Endothelial cell of umbilical vein (primary cell): ENCODE measurements around the gene EFHC1. TPM values are rescaled to one million over a fixed set of nuclear protein-coding genes. Genes with fewer than 3 reads are reported as not detected.

Experiments used
- BruUV-seq: library from RNA; stranded (reverse); fragments of 400-500 nt; replicated peaks from 2 replicates; lab custom pipeline; 2021; lab: Mats Ljungman, UMichigan
- CTCF ChIA-PET: fragments of 300-600, 350-600 bp; sonication (Branson Sonifier 250); formaldehyde crosslinking; loops from one replicate; lab custom pipeline; 2021; ENCODE audit warnings: antibody characterized with exemption, inconsistent platforms; lab: Charles Lee
- POLR2A ChIA-PET: fragments of 300-600, 350-600 bp; sonication (Branson Sonifier 250); formaldehyde crosslinking; loops from one replicate; lab custom pipeline; 2021; ENCODE audit warnings: antibody characterized with exemption, inconsistent platforms; lab: Charles Lee
- DNase-seq: peaks from one replicate; pipeline ENCODE4 v3.0.0-alpha.2; 2011; ENCODE audit warnings: low read depth, low spot score
- FAIRE-seq: peaks from 2 replicates; lab custom pipeline; 2011; peaks lifted over from hg19 to GRCh38; lab: Jason Lieb, UNC
- H2AFZ ChIP-seq: 2 replicates; pipeline ENCODE4 v1.6.0; 2012; ENCODE audit warnings: low read depth, low read length, control low read depth, inconsistent platforms
- H3K27ac ChIP-seq: 2 replicates; pipeline ENCODE4 v1.5.1; 2011; ENCODE audit warnings: low read depth, mild to moderate bottlenecking, control low read depth, low read length, moderate library complexity; ENCODE audit not compliant: insufficient read depth
- H3K27me3 ChIP-seq, 2 experiments: 2 replicates each; pipeline versions ENCODE4 v1.6.0 to v1.6.1; 2011; ENCODE audit warnings: low read length in 2 of 2, mixed read lengths in 1 of 2; ENCODE audit not compliant: control insufficient read depth in 2 of 2, insufficient read depth in 2 of 2
- H3K36me3 ChIP-seq, 2 experiments: 2 replicates in 1 of 2; 3 replicates in 1 of 2; pipeline ENCODE4 v1.5.1; 2011; ENCODE audit warnings: low read length in 2 of 2, mild to moderate bottlenecking in 1 of 2, moderate library complexity in 1 of 2; ENCODE audit not compliant: control insufficient read depth in 2 of 2, insufficient read depth in 2 of 2; ENCODE audit errors: extremely low read depth in 1 of 2
- H3K4me1 ChIP-seq: 3 replicates; pipeline ENCODE4 v1.5.1; 2011; ENCODE audit warnings: mild to moderate bottlenecking, low read length; ENCODE audit not compliant: control insufficient read depth, insufficient read depth; ENCODE audit errors: extremely low read depth
- H3K4me2 ChIP-seq: 2 replicates; pipeline ENCODE4 v1.6.1; 2011; ENCODE audit warnings: low read length, control low read depth, mixed read lengths; ENCODE audit not compliant: insufficient read depth
- H3K4me3 ChIP-seq, 3 experiments: fragments of 200-600 bp in 1 of 3; sonication (generic), shearing (Covaris generic) in 1 of 3; replicated peaks in 1 of 3; 2 replicates each; pipeline ENCODE4 v1.5.1; 2011 to 2016; ENCODE audit warnings: control low read depth in 3 of 3, low read length in 3 of 3, mild to moderate bottlenecking in 2 of 3, inconsistent platforms in 1 of 3, low read depth in 1 of 3, moderate library complexity in 1 of 3; ENCODE audit not compliant: insufficient read depth in 1 of 3
- H3K79me2 ChIP-seq: 2 replicates; pipeline ENCODE4 v1.6.0; 2012; ENCODE audit warnings: low read length, inconsistent platforms; ENCODE audit not compliant: control insufficient read depth, insufficient read depth
- H3K9ac ChIP-seq: replicated peaks from 2 replicates; pipeline ENCODE3; 2011; ENCODE audit warnings: low read length, control low read depth; ENCODE audit not compliant: insufficient read depth; ENCODE audit errors: extremely low read depth
- H3K9me1 ChIP-seq: replicated peaks from 3 replicates; pipeline ENCODE4 v1.6.0; 2011; ENCODE audit warnings: mild to moderate bottlenecking, low read length; ENCODE audit not compliant: control insufficient read depth, insufficient read depth; ENCODE audit errors: extremely low read depth
- H3K9me3 ChIP-seq: replicated peaks from 2 replicates; pipeline ENCODE4 v1.5.1; 2012; ENCODE audit warnings: low read length, inconsistent platforms; ENCODE audit not compliant: control insufficient read depth, insufficient read depth
- H4K20me1 ChIP-seq: replicated peaks from 2 replicates; pipeline ENCODE3; 2011; ENCODE audit warnings: mild to moderate bottlenecking, low read length; ENCODE audit not compliant: control insufficient read depth, insufficient read depth; ENCODE audit errors: extremely low read depth
- CTCF ChIP-seq, 2 donors: IDR thresholded peaks; 1 replicate in 1 of 2; 2 replicates in 1 of 2; pipeline ENCODE4 v1.5.1; 2011; ENCODE audit warnings: low read length in 2 of 2, mild to moderate bottlenecking in 2 of 2, moderate library complexity in 2 of 2, control low read depth in 1 of 2, inconsistent platforms in 1 of 2, low read depth in 1 of 2; ENCODE audit not compliant: insufficient read depth in 1 of 2; ENCODE audit errors: extremely low read depth in 1 of 2
- EZH2 ChIP-seq: IDR thresholded peaks from 2 replicates; pipeline ENCODE4 v1.6.1; 2012; ENCODE audit warnings: borderline replicate concordance, low read depth, mild to moderate bottlenecking, moderate library complexity, low read length, inconsistent platforms; ENCODE audit not compliant: severe bottlenecking
- FOS ChIP-seq: IDR thresholded peaks from 2 replicates; pipeline ENCODE4 v1.6.1; 2011; ENCODE audit warnings: mild to moderate bottlenecking, low read length, moderate library complexity, borderline replicate concordance; ENCODE audit not compliant: insufficient read depth
- GATA2 ChIP-seq: IDR thresholded peaks from 2 replicates; pipeline ENCODE4 v1.7.0; 2011; ENCODE audit warnings: low read depth, mild to moderate bottlenecking, moderate library complexity, mixed read lengths, low read length; ENCODE audit not compliant: insufficient read length, insufficient read depth
- JUN ChIP-seq: IDR thresholded peaks from 2 replicates; pipeline ENCODE4 v1.6.1; 2011; ENCODE audit warnings: borderline replicate concordance, low read depth; ENCODE audit not compliant: insufficient read length, insufficient read depth
- MAX ChIP-seq: IDR thresholded peaks from 2 replicates; pipeline ENCODE4 v1.6.1; 2011; ENCODE audit not compliant: insufficient read depth, insufficient read length
- MYC ChIP-seq: IDR thresholded peaks from one replicate; pipeline ENCODE4 v1.6.1; 2011; ENCODE audit warnings: mild to moderate bottlenecking, low read depth, low read length
- POLR2A ChIP-seq: IDR thresholded peaks from 2 replicates; pipeline ENCODE4 v1.6.1; 2012; ENCODE audit warnings: low read depth, mild to moderate bottlenecking, control low read depth, low read length
- POLR2AphosphoS5 ChIP-seq: IDR thresholded peaks from 2 replicates; pipeline ENCODE4 v1.6.1; 2012; ENCODE audit warnings: low read depth, mild to moderate bottlenecking, control low read depth, low read length, moderate library complexity; ENCODE audit not compliant: insufficient read depth
- dilution Hi-C: fragments of 300-500 bp; cut with MboI; formaldehyde crosslinking; loops from one replicate; pipeline ENCODE4 v1.15.0; 2019; ENCODE audit warnings: low sequenced_read_pairs; ENCODE audit not compliant: extremely low pct_ligation_motif_present
- intact Hi-C: fragments of 100-400 bp; cut with micrococcal nuclease; formaldehyde crosslinking; loops from one replicate; pipeline ENCODE4 v1.10.0; 2022
- polyA plus RNA-seq, 4 experiments: library from polyadenylated mRNA; depleted of rRNA in 3 of 4; stranded (reverse) in 3 of 4; unstranded in 1 of 4; fragments of >200 nt; gene quantifications; 2 replicates each; pipeline versions ENCODE4 v1.2.1 to v1.2.3, GENCODE V29; 2011 to 2012; ENCODE audit warnings: missing spikeins in 1 of 4
- total RNA-seq: library from RNA; stranded (reverse); gene quantifications from 2 replicates; pipeline ENCODE4 v1.2.3, GENCODE V29; 2021

Gene EFHC1
- total and polyA plus RNA-seq, 2 donors (not counting 3 experiments of a cell fraction or from before 2014, with no cell fraction given): 14.6 to 17.6 TPM

GRCh38 chr6:52529311-52529710, 109.2 kb downstream of the EFHC1 start:
- BruUV-seq: no TSS peak

More at GRCh38 chr6:52529311-52529710, 109.2 kb downstream of the EFHC1 start:
- Histone ChIP-seq H3K4me3 (no peak overlapping the region), H3K4me2 (no peak overlapping the region), H3K27me3 (no peaks in the 10 kb centered on the region), H3K79me2 (peaks cover 39% of the 10 kb centered on the region), H3K9me1 (no peaks in the 10 kb centered on the region), H2AFZ (no peak overlapping the region), H3K36me3 (peaks cover 3 to 4% of the 10 kb centered on the region in 2 experiments), H3K4me1 (peaks cover 24% of the 10 kb centered on the region), H3K9ac (no peak overlapping the region), H4K20me1 (no peaks in the 10 kb centered on the region), H3K27ac (no peak overlapping the region), H3K9me3 (no peaks in the 10 kb centered on the region)
- dilution Hi-C loops (loop anchor here (25.0 kb wide), 1 partner anchor 117 kb away; the partner anchor contains the start of gene EFHC1), intact Hi-C loops (no loop called here)
- TF ChIP-seq FOS: no peak
- no peak for TF ChIP-seq POLR2AphosphoS5
- TF ChIP-seq GATA2: no peak
- TF ChIP-seq POLR2A: no peak
- TF ChIP-seq MYC: no peak
- TF ChIP-seq JUN: no peak
- TF ChIP-seq CTCF (IDR thresholded peaks at IDR 0.05; ENCODE audit: extremely low read depth in 1 of 2, insufficient read depth in 1 of 2, low read depth in 1 of 2, low read length in 2 of 2): no peak
- TF ChIP-seq MAX: no peak
- TF ChIP-seq EZH2: no peak
- DNase-seq (no peak), FAIRE-seq (no peak)
- POLR2A ChIA-PET: no interaction called here
- CTCF ChIA-PET: interaction anchor here (0.6 to 0.9 kb wide), 2 partner anchors 23 to 106 kb away, joined by 3 to 4 read pairs; no protein-coding TSS in a partner anchor
